Measurements from ENCODE around the gene TMEM63A. TPM values are rescaled to one million over a fixed set of nuclear protein-coding genes. Genes with fewer than 3 reads are reported as not detected.

TMEM63A gene
- total and polyA plus RNA-seq, 2 experiments from 2014 or later = 11.9 to 13.5 TPM

DNA sequence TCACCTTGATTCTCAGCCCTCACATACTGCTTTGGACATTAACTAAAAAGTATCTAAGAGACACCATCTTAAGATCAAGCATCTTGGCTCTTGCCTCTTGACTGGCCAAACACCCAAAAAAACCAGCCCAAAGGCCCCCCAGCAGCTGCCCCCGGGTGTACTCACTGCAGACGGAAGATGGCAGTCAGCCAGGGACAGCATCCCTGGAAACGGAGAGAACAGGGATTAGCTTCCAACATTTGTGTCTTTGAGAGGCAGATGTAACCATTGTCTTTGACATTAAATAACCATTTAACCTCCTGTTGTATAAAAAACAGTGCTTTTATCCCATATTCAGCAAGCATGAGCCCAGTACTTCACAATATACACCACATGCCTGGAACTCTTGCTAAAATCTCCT lies 11.3 kb downstream of the TMEM63A start:
- Histone ChIP-seq H4K20me1 (ENCODE audit: insufficient read depth) (no peaks in the 10 kb centered on the region; the same call in 1 of the 2 replicates), H3K27ac (no peak overlapping the region), H3K4me1 (ENCODE audit: insufficient read depth) (no peaks in the 10 kb centered on the region), H2AFZ (no peak overlapping the region), H3K4me2 (ENCODE audit: unreplicated experiment) (no peak overlapping the region), H3K79me2 (ENCODE audit: insufficient read depth) (no peaks in the 10 kb centered on the region), H3K9me3 (ENCODE audit: low read depth) (no peaks in the 10 kb centered on the region), H3K4me3 (no peak overlapping the region), H3K9me2 (ENCODE audit: insufficient read depth) (no peaks in the 10 kb centered on the region), H3F3A (ENCODE audit: insufficient read depth) (no peaks in the 10 kb centered on the region), H3K36me3 (ENCODE audit: low read depth) (peaks cover 2% of the 10 kb centered on the region; the same call in 1 of the 2 replicates), H3K9ac (no peak overlapping the region), H3K27me3 (replicated peaks; ENCODE audit: insufficient read depth) (no peaks in the 10 kb centered on the region)
- 50 to 58% methylated on average over 3 of the region's 3 CpGs for WGBS, 2 experiments (ENCODE audit: low coverage in 1 of 2, low lambda C conversion rate in 2 of 2, missing lambda C conversion rate in 2 of 2)
- in situ Hi-C loops (cut with MboI) = no loop called here
- no peak for DNase-seq
- TF ChIP-seq EZH2 (IDR thresholded peaks at IDR 0.05; ENCODE audit: insufficient read depth, poor library complexity, severe bottlenecking) (no peak), EZH2phosphoT487 (IDR thresholded peaks at IDR 0.05; ENCODE audit: insufficient read depth, low read depth) (no peak)

DNA sequence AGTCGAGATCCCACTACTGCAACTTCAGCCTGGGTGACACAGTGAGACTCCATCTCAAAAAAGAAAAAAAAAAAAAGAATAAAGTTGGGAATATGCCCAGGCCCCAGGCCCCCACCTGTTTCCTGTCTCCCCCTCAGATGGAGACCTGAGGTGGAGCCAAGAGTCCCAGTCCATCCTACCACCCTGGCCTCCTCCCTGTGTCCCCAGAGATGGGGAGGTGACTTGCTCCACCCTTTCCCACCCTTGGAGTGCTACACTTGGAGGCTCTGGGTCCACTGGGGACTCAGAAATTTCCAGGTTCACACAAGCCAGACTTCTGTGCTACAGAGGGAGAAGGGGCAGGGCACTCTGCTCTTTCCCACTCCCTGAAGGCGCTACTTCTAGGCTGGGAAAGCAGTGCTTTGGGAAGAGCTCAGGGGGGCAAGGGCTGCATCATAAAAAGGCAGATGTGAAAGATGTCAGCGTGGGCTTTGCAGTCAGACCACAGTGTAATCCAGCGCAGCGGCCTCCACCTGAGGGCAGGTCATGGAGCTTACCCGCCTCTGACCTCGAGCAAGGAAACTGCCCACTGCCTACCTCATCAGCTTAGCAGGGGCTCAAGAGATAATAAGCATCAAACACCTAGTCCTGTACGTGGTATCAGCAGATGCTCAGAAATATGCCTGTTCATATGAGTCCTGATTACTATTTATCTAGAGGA lies 13.4 kb downstream of the TMEM63A start:
- Histone ChIP-seq H3K4me2 (ENCODE audit: unreplicated experiment) (no peak overlapping the region), H3K9me2 (ENCODE audit: insufficient read depth) (no peaks in the 10 kb centered on the region), H3K27ac (no peak overlapping the region), H3K9ac (no peak overlapping the region), H3K36me3 (ENCODE audit: low read depth) (no peaks in the 10 kb centered on the region; the same call in 1 of the 2 replicates), H3K9me3 (ENCODE audit: low read depth) (no peaks in the 10 kb centered on the region), H3K4me1 (ENCODE audit: insufficient read depth) (no peaks in the 10 kb centered on the region), H4K20me1 (ENCODE audit: insufficient read depth) (no peaks in the 10 kb centered on the region; the same call in 1 of the 2 replicates), H3K79me2 (ENCODE audit: insufficient read depth) (no peaks in the 10 kb centered on the region), H3F3A (ENCODE audit: insufficient read depth) (no peaks in the 10 kb centered on the region), H3K4me3 (no peak overlapping the region), H2AFZ (no peak overlapping the region), H3K27me3 (replicated peaks; ENCODE audit: insufficient read depth) (no peaks in the 10 kb centered on the region)
- no peak for TF ChIP-seq EZH2 (IDR thresholded peaks at IDR 0.05; ENCODE audit: insufficient read depth, poor library complexity, severe bottlenecking)
- TF ChIP-seq EZH2phosphoT487 (IDR thresholded peaks at IDR 0.05; ENCODE audit: insufficient read depth, low read depth) = no peak
- DNase-seq = no peak
- in situ Hi-C loops (cut with MboI) = no loop called here
- 82 to 85% methylated on average over 8 of the region's 8 CpGs for WGBS, 2 experiments (ENCODE audit: low coverage in 1 of 2, low lambda C conversion rate in 2 of 2, missing lambda C conversion rate in 2 of 2)

DNA sequence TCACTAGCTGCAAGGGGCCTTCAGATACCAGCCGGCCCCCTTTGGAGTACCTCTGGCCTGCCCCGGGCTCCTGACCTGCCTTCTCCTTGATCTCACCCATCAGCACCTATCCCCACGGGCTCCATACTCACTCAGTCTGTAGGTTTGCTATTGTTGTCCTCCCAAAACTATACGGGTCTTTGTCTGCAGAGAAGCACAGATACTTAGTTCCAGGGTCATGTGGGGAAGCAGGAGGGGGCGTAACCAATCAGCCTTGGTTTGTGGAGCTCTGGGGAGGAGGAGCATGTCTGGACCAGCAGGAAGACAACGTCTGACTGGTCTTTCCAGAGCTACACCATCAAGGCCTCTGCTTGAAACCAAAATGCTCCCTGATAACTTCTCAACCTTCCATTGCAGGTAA lies 15.2 kb downstream of the TMEM63A start:
- Histone ChIP-seq H3K9ac (no peak overlapping the region), H4K20me1 (ENCODE audit: insufficient read depth) (no peaks in the 10 kb centered on the region), H3K9me3 (ENCODE audit: low read depth) (no peaks in the 10 kb centered on the region), H3K36me3 (ENCODE audit: low read depth) (no peaks in the 10 kb centered on the region; the same call in 1 of the 2 replicates), H3K79me2 (ENCODE audit: insufficient read depth) (no peaks in the 10 kb centered on the region), H3K4me2 (ENCODE audit: unreplicated experiment) (no peak overlapping the region), H3K27ac (no peak overlapping the region), H3K4me3 (no peak overlapping the region), H3K9me2 (ENCODE audit: insufficient read depth) (no peaks in the 10 kb centered on the region), H3K4me1 (ENCODE audit: insufficient read depth) (no peaks in the 10 kb centered on the region), H3K27me3 (replicated peaks; ENCODE audit: insufficient read depth) (no peaks in the 10 kb centered on the region), H2AFZ (no peak overlapping the region), H3F3A (ENCODE audit: insufficient read depth) (no peaks in the 10 kb centered on the region)
- no peak for DNase-seq
- in situ Hi-C loops (cut with MboI) = no loop called here
- WGBS, 2 experiments (ENCODE audit: low coverage in 1 of 2, low lambda C conversion rate in 2 of 2, missing lambda C conversion rate in 2 of 2) = 76 to 78% methylated on average over 6 of the region's 6 CpGs
- TF ChIP-seq EZH2phosphoT487 (IDR thresholded peaks at IDR 0.05; ENCODE audit: insufficient read depth, low read depth) (no peak), EZH2 (IDR thresholded peaks at IDR 0.05; ENCODE audit: insufficient read depth, poor library complexity, severe bottlenecking) (no peak)

DNA sequence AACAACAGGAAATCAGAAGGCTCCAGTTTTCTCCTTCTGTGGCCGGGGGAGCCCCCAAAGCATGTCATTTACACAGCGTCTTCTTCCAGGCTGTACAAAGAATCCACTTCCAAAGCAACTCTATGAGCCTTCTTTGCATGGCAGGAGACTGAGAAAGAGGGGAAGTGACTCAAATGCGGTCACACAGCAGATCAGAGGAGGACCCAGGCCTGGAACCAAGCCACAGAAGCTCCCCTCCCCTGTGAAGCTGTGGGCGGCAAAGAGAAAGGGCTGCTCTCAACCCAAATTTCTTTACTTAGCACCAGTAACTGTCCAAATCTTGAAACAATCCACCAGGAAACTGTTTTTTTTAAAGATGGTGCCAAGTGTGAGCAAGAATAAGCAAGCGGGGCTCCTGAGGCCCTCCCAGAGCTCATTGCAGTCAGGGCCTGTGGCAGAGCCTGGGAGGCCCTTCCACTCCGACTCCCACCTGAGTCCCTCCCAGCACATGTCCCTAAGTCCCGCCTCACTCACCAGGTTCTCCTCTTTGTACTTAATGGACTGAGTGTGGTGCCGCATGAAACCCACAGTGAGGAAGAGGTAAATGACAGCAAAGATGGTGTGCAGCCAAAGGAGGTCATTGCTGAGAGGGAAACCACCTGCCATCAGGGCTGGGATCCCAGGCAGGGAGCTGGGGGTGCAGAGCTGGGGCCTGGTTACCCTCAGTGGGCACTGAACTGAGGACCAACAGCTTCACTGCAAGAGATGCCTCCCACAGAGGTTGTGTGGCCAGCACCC lies 15.9 kb downstream of the TMEM63A start:
- no peaks in the 10 kb centered on the region for H3F3A ChIP-seq (ENCODE audit: insufficient read depth)
- in situ Hi-C loops (cut with MboI) = no loop called here
- TF ChIP-seq EZH2 (IDR thresholded peaks at IDR 0.05; ENCODE audit: insufficient read depth, poor library complexity, severe bottlenecking) = no peak
- H3K9me3 ChIP-seq (ENCODE audit: low read depth) = no peaks in the 10 kb centered on the region
- no peak overlapping the region for H3K27ac ChIP-seq
- peak; percentile 52 for DNase-seq
- no peaks in the 10 kb centered on the region for H3K79me2 ChIP-seq (ENCODE audit: insufficient read depth)
- no peak overlapping the region for H3K4me3 ChIP-seq
- H3K4me2 ChIP-seq (ENCODE audit: unreplicated experiment) = peak overlapping the region; percentile 9
- no peaks in the 10 kb centered on the region for H3K9me2 ChIP-seq (ENCODE audit: insufficient read depth)
- no peak overlapping the region for H2AFZ ChIP-seq
- no peaks in the 10 kb centered on the region for H4K20me1 ChIP-seq (ENCODE audit: insufficient read depth)
- no peaks in the 10 kb centered on the region; the same call in 1 of the 2 replicates for H3K36me3 ChIP-seq (ENCODE audit: low read depth)
- 71 to 74% methylated on average over 8 of the region's 8 CpGs for WGBS, 2 experiments (ENCODE audit: low coverage in 1 of 2, low lambda C conversion rate in 2 of 2, missing lambda C conversion rate in 2 of 2)
- H3K9ac ChIP-seq = no peak overlapping the region
- no peaks in the 10 kb centered on the region for H3K27me3 ChIP-seq (replicated peaks; ENCODE audit: insufficient read depth)
- H3K4me1 ChIP-seq (ENCODE audit: insufficient read depth) = no peaks in the 10 kb centered on the region
